HEK293T (cell line): ENCODE measurements around the gene GSTO2.

Source experiments
- CTCF ChIA-PET: fragments of 350-600 bp; formaldehyde crosslinking; extraction: SDS; loops from one replicate; lab custom pipeline; 2021; ENCODE audit warnings: antibody characterized with exemption, inconsistent platforms; lab: Yijun Ruan, JAX
- POLR2A ChIA-PET: fragments of 350-600 bp; formaldehyde crosslinking; extraction: SDS; loops from one replicate; lab custom pipeline; 2020; ENCODE audit warnings: antibody characterized with exemption, inconsistent platforms; lab: Yijun Ruan, JAX
- DNase-seq: peaks from one replicate; pipeline ENCODE4 v3.0.0; 2012; ENCODE audit warnings: mixed read lengths; ENCODE audit errors: extremely low spot score
- BHLHE40 ChIP-seq: fragments of 450-650 bp; IDR thresholded peaks from 2 replicates; pipeline ENCODE4 v1.6.1; 2016; ENCODE audit warnings: mild to moderate bottlenecking, moderate library complexity, borderline replicate concordance
- ELF4 ChIP-seq: fragments of 450-650 bp; IDR thresholded peaks from 2 replicates; pipeline ENCODE4 v1.6.1; 2017; ENCODE audit warnings: antibody characterized with exemption
- FOXM1 ChIP-seq: fragments of 450-650 bp; IDR thresholded peaks from 2 replicates; pipeline ENCODE4 v1.6.1; 2017; ENCODE audit warnings: mild to moderate bottlenecking, borderline replicate concordance
- HDGF ChIP-seq: fragments of 450-650 bp; IDR thresholded peaks from 2 replicates; pipeline ENCODE4 v1.6.1; 2017; ENCODE audit warnings: antibody characterized with exemption, borderline replicate concordance
- L3MBTL2 ChIP-seq: fragments of 450-650 bp; conservative IDR thresholded peaks from 2 replicates; pipeline ENCODE4 v1.6.1; 2016; ENCODE audit warnings: mild to moderate bottlenecking
- SUZ12 ChIP-seq: fragments of 450-650 bp; IDR thresholded peaks from 2 replicates; pipeline ENCODE4 v1.6.1; 2016; ENCODE audit warnings: mild to moderate bottlenecking
- TARDBP ChIP-seq: fragments of 450-650 bp; IDR thresholded peaks from 2 replicates; pipeline ENCODE4 v1.6.1; 2016

GSTO2 gene

DNA sequence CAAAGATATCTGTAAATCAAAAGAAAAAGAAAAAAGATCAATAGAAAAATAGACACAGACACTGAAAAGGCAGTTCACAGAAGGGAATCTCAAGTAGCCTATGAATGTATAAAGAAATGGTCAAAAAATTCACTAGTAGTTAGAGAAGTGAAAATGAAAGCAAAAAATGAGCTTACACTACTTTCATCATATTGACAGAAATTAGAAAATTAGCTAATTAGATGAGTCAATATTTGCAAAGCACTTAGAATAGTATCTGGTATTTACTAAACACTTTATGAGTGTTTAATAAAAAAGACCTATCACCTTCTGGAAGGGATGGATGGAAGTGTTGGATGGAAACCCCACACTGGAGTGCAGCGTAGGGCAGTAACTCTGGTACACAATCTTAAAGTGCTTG lies 82.9 kb downstream of the GSTO2 start:
- ChIA-PET CTCF (interaction anchor here (0.7 to 3.1 kb wide), 5 partner anchors 8 to 60 kb away, joined by 3 to 29 read pairs (median 5); no protein-coding TSS in a partner anchor), POLR2A (interaction anchor here (1.1 kb wide), 1 partner anchor 45 kb away, joined by 3 read pairs; no protein-coding TSS in a partner anchor)
- TF ChIP-seq ELF4 = no peak
- DNase-seq = no peak

DNA sequence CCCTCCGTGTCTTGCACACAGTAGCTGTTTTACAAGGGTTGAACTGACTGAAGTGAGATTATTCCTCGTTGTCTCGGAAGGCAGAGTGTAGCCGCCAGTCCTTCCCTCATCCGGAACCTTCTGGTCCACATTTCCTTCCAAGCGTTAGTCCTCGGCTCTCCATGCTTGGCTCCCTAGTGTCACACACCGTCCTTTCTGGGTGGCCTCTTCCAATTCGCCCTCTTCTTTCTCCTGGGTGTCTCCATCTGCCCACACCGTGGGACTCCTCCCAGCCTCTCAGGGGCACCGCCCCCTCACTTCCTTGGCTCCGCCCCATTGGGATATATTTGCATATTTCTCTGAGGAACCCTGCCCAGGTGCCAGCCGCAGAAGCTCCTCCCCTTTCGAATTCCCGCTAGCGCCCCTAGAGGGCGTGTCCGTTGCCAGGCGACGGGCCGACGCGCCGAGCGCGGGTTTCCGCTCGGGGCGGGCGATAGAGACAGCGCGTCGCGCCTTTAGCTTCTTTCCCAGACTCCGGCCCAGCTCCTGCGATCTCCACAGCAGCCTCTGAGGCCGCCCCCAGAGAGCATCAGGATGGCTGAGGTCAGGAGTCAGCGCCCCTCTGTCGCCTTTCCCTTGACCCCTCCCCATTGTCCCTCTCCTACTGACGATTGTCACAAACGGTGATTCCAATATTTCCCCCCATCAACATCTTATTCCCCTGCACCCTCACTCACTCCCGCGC lies 84.5 kb downstream of the GSTO2 start, which contains the start of gene CFAP58:
TSS of gene CFAP58 (plus strand) at position 509 of the 724 bp plus-strand sequence. CDS start at position 574, 65 bp downstream.
- POLR2A ChIA-PET = interaction anchor here (0.8 to 1.5 kb wide), 5 partner anchors 15 to 99 kb away, joined by 3 to 5 read pairs (median 4); partner anchors contain the start of genes GSTO1, GSTO2 and ITPRIP
- TF ChIP-seq HDGF (no peak), BHLHE40 (no peak), SUZ12 (no peak), FOXM1 (no peak), TARDBP (no peak), L3MBTL2 (peak; percentile 92)
- CTCF ChIA-PET = interaction anchor here (0.6 to 1.7 kb wide), 18 partner anchors 15 to 292 kb away, joined by 3 to 15 read pairs (median 3); no protein-coding TSS in a partner anchor
- DNase-seq = peak; percentile 99
